Right cardiac atrium (tissue), 5 donors: ENCODE results near the gene RNF223. TPM values are rescaled to one million over a fixed set of nuclear protein-coding genes. Genes with fewer than 3 reads are reported as not detected.

Experiments used
- ATAC-seq, 2 donors: fragments of 200-7000 bp; cut with Tn5 transposase; one replicate each; pipeline versions ENCODE4 v1.8.0 to v1.9.1; 2020; ENCODE audit warnings: moderate library complexity in 2 of 2, mild to moderate bottlenecking in 1 of 2
- DNase-seq, 3 donors: peaks; one replicate each; pipeline ENCODE4 v3.0.0-alpha.2; 2020
- H3K27ac ChIP-seq: one replicate; pipeline ENCODE4 v1.5.1; 2013; ENCODE audit warnings: mild to moderate bottlenecking, low read length, control low read depth, moderate library complexity
- H3K27me3 ChIP-seq: one replicate; pipeline ENCODE4 v1.6.1; 2013; ENCODE audit not compliant: control insufficient read depth, insufficient read depth
- H3K4me1 ChIP-seq: one replicate; pipeline ENCODE4 v1.6.1; 2013; ENCODE audit warnings: low read length; ENCODE audit not compliant: control insufficient read depth, insufficient read depth
- H3K4me3 ChIP-seq: one replicate; pipeline ENCODE4 v1.5.1; 2013; ENCODE audit warnings: low read length, control low read depth
- H3K9me3 ChIP-seq: one replicate; pipeline ENCODE4 v1.6.1; 2013; ENCODE audit warnings: low read length; ENCODE audit not compliant: control insufficient read depth
- WGBS: extraction: QIAGEN DNeasy Blood & Tissue Kit; methylation state at CpG from one replicate; pipeline ENCODE4 v1.1.7; 2013; 5-methylcytosine and 5-hydroxymethylcytosine counted together
- intact Hi-C, 4 donors: fragments of 100-400 bp; cut with DNase I; formaldehyde crosslinking; loops; one replicate each; pipeline versions ENCODE4 v1.11.0 to v1.14.0; 2022 to 2023
- polyA plus RNA-seq: library from polyadenylated mRNA; stranded (reverse); fragments of 200-250 nt; gene quantifications from one replicate; pipeline ENCODE4 v1.2.3, GENCODE V29; 2013
- total RNA-seq, 4 donors: library from RNA; stranded (reverse); fragmentation: NEBNext Ultra II Directional; extraction: Animal tissue kit (Norgen Biotek cat#: 25700); gene quantifications; one replicate each; pipeline ENCODE4 v1.2.1, GENCODE V29; 2021
- donor health status: healthy with polysubstance abuse.
- donor health status: DM: no; HTN: yes; CAD: no.
- donor health status: DM: no; HTN: no; CAD: no.
- donor health status: DM: no; HTN: yes; CAD: no; lungs with severe emphysema.
- donor health status: DM: yes; HTN: yes; CAD: no.

Gene RNF223
- total and polyA plus RNA-seq, 5 donors = not detected

DNA sequence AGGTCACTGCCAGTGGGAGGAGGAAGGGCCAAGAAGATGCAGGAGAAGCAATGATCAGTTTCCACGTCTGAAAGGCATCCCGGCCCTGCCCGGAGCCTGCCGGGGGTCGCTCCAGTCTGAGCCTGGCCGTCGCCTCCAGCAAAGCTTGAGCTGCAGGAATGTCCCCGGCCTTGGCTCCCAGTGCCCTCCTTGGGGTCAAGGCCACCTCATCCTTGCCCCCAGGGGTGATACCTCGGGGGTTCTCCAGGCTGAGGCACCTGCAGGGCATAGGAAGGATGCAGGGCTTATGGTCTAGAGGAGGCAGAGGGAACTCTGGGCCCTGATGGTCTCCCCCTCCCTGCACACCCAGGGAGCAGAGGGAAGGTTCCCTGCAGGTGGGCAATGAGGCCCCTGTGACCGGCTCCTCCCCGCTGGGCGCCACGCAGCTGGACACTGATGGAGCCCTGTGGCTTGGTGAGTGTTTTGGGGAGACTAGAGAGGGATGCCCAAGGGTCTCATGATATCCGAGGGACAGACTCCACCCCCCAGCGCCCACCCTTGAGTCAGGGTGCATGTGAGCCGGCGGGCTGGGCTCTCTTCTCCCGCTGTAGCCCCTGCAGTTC is 19.9 kb downstream of the RNF223 start:
- ATAC-seq (no peak), DNase-seq (peak in 1 of 3 donors; percentile 9)
- 93% methylated on average over 18 of the region's 18 CpGs for WGBS
- H3K4me1 ChIP-seq = no peaks in the 10 kb centered on the region
- intact Hi-C loops = no loop called here
- no peak overlapping the region for H3K27ac ChIP-seq
- no peaks in the 10 kb centered on the region for H3K27me3 ChIP-seq
- no peaks in the 10 kb centered on the region for H3K9me3 ChIP-seq
- H3K4me3 ChIP-seq = no peak overlapping the region

DNA sequence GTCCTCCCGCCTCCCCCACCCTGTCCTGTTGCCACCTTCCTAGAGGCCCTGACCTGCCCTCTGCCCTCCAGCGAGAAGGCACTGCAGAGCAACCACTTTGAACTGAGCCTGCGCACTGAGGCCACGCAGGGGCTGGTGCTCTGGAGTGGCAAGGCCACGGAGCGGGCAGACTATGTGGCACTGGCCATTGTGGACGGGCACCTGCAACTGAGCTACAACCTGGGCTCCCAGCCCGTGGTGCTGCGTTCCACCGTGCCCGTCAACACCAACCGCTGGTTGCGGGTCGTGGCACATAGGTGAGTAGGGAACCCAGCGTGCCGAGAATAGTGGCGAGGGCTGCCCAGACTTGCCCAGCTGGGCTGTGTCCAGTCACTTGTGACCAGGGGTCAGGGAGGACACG is 20.4 kb downstream of the RNF223 start:
- Histone ChIP-seq H3K4me3 (no peak overlapping the region), H3K9me3 (no peaks in the 10 kb centered on the region), H3K27ac (no peak overlapping the region), H3K27me3 (no peaks in the 10 kb centered on the region), H3K4me1 (no peaks in the 10 kb centered on the region)
- intact Hi-C loops = no loop called here
- WGBS = 96% methylated on average over 18 of the region's 18 CpGs
- peak in 1 of 3 donors; percentile 39 for DNase-seq
- ATAC-seq = no peak

- H3K4me3 ChIP-seq = no peak overlapping the region
- no peaks in the 10 kb centered on the region for H3K27me3 ChIP-seq
- no peaks in the 10 kb centered on the region for H3K9me3 ChIP-seq
- peak in 1 of 3 donors; percentile 16 for DNase-seq
- WGBS = 92% methylated on average over 15 of the region's 15 CpGs
- H3K4me1 ChIP-seq = no peaks in the 10 kb centered on the region
- intact Hi-C loops = no loop called here
- ATAC-seq = no peak
- H3K27ac ChIP-seq = no peak overlapping the region
These were observed 21.1 kb downstream of the RNF223 start for GRCh38 chr1:1053022-1053421.

- intact Hi-C loops = no loop called here
- DNase-seq (no peak), ATAC-seq (no peak)
- Histone ChIP-seq H3K4me1 (no peaks in the 10 kb centered on the region), H3K4me3 (no peak overlapping the region), H3K27ac (no peak overlapping the region), H3K9me3 (no peaks in the 10 kb centered on the region), H3K27me3 (no peaks in the 10 kb centered on the region)
- 94% methylated on average over 29 of the region's 29 CpGs for WGBS
These were observed 21.9 kb downstream of the RNF223 start for GRCh38 chr1:1052003-1052840.

DNA sequence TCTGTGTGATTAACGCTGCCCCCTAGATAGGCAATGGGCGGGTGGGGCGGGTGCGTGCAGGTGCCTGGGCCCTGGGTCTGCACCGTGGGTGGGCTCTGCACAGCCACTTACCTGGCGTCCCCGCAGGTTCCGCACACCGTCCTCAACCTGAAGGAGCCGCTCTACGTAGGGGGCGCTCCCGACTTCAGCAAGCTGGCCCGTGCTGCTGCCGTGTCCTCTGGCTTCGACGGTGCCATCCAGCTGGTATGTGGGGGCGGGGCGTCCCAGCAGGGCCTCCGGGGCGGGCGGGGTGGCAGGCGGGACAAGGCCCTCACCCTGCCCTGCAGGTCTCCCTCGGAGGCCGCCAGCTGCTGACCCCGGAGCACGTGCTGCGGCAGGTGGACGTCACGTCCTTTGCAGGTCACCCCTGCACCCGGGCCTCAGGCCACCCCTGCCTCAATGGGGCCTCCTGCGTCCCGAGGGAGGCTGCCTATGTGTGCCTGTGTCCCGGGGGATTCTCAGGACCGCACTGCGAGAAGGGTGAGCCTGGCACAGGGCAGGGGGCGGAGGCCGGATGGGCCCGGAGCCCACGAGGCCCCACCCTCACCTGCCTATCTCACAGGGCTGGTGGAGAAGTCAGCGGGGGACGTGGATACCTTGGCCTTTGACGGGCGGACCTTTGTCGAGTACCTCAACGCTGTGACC is 22.8 kb downstream of the RNF223 start:
- no peak for DNase-seq
- H3K27me3 ChIP-seq = no peaks in the 10 kb centered on the region
- intact Hi-C loops = no loop called here
- H3K4me3 ChIP-seq = no peak overlapping the region
- no peak overlapping the region for H3K27ac ChIP-seq
- no peaks in the 10 kb centered on the region for H3K4me1 ChIP-seq
- H3K9me3 ChIP-seq = no peaks in the 10 kb centered on the region
- WGBS = 90% methylated on average over 46 of the region's 46 CpGs
- no peak for ATAC-seq

- 65% methylated on average over 32 of the region's 32 CpGs for WGBS
- peak in 2 of 3 donors; percentile 56 to 81 for DNase-seq
- Histone ChIP-seq H3K27me3 (no peaks in the 10 kb centered on the region), H3K4me1 (no peaks in the 10 kb centered on the region), H3K4me3 (no peak overlapping the region), H3K27ac (no peak overlapping the region), H3K9me3 (no peaks in the 10 kb centered on the region)
- peak; percentile 10 to 12 for ATAC-seq
- intact Hi-C loops = no loop called here
These were observed 23.5 kb downstream of the RNF223 start for GRCh38 chr1:1050577-1051052.

DNA sequence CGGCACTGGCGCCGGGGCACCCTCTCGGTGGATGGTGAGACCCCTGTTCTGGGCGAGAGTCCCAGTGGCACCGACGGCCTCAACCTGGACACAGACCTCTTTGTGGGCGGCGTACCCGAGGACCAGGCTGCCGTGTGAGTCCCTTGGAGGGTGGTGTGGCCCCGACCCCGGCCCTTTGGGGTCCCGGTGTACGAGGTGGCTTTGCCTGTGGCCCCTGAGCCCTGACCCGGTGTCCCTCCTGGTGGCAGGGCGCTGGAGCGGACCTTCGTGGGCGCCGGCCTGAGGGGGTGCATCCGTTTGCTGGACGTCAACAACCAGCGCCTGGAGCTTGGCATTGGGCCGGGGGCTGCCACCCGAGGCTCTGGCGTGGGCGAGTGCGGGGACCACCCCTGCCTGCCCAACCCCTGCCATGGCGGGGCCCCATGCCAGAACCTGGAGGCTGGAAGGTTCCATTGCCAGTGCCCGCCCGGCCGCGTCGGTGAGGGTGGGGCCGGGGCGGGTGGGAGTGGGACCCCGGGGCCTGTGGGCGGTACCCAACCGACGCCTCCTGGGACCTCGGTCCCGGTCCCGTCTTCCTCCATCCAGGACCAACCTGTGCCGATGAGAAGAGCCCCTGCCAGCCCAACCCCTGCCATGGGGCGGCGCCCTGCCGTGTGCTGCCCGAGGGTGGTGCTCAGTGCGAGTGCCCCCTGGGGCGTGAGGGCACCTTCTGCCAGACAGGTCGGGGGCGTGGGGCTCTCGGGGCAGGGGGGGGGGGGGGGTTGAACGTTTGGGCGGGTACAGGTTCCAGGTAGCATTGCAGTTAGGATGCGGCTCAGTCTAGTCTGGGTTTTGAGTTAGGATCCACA is 24.6 kb downstream of the RNF223 start:
- ATAC-seq (no peak), DNase-seq (no peak)
- Histone ChIP-seq H3K27me3 (no peaks in the 10 kb centered on the region), H3K4me1 (no peaks in the 10 kb centered on the region), H3K4me3 (no peak overlapping the region), H3K27ac (no peak overlapping the region), H3K9me3 (no peaks in the 10 kb centered on the region)
- intact Hi-C loops = no loop called here
- 94% methylated on average over 57 of the region's 57 CpGs for whole genome bisulfite sequencing

DNA sequence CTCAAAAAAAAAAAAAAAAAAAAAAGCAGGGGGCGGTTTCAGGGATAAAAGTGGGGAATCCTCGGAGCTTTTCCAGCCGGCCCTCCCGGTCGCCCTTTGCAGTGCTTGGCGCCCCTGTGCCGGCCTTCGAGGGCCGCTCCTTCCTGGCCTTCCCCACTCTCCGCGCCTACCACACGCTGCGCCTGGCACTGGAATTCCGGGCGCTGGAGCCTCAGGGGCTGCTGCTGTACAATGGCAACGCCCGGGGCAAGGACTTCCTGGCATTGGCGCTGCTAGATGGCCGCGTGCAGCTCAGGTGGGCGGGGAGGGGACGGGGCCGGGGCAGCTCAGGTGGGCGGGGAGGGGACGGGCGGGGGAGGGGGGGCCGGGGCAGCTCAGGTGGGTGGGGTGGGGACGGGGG is 25.3 kb downstream of the RNF223 start:
- ATAC-seq (no peak), DNase-seq (no peak)
- no peak overlapping the region for H3K27ac ChIP-seq
- no peaks in the 10 kb centered on the region for H3K4me1 ChIP-seq
- no peak overlapping the region for H3K4me3 ChIP-seq
- no peaks in the 10 kb centered on the region for H3K9me3 ChIP-seq
- H3K27me3 ChIP-seq = no peaks in the 10 kb centered on the region
- intact Hi-C loops = no loop called here
- 90% methylated on average over 27 of the region's 28 CpGs for WGBS

DNA sequence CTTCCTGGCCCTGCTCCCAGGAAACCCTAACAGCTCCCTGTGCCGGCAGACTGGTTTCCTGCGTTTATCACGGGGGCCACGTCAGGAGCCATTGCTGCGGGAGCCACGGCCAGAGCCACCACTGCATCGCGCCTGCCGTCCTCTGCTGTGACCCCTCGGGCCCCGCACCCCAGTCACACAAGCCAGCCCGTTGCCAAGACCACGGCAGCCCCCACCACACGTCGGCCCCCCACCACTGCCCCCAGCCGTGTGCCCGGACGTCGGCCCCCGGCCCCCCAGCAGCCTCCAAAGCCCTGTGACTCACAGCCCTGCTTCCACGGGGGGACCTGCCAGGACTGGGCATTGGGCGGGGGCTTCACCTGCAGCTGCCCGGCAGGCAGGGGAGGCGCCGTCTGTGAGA is 26.1 kb downstream of the RNF223 start:
- WGBS = 91% methylated on average over 25 of the region's 25 CpGs
- H3K4me1 ChIP-seq = no peaks in the 10 kb centered on the region

DNA sequence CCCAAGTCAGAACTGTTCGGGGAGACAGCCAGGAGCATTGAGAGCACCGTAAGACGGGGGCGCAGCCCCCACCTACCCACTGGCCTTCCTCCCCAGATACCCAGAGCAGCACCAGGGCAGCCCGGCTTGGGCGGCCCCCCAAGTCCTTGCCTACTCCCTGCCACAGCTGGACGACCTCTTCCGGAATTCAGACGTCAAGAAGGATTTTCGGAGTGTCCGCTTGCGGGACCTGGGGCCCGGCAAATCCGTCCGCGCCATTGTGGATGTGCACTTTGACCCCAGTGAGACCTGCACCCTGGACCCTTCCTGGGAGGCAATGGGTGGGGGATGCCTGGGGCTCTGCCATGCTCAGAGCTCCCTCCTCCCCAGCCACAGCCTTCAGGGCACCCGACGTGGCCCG is 26.7 kb downstream of the RNF223 start:
- Histone ChIP-seq H3K27me3 (no peaks in the 10 kb centered on the region), H3K27ac (no peak overlapping the region), H3K9me3 (no peaks in the 10 kb centered on the region), H3K4me3 (no peak overlapping the region), H3K4me1 (no peaks in the 10 kb centered on the region)
- intact Hi-C loops = no loop called here
- 96% methylated on average over 19 of the region's 19 CpGs for WGBS
- no peak for DNase-seq
- no peak for ATAC-seq

More for the DNA sequence above, 26.1 kb downstream of the RNF223 start:
- DNase-seq = no peak
- ATAC-seq = no peak
- H3K27me3 ChIP-seq = no peaks in the 10 kb centered on the region
- H3K27ac ChIP-seq = no peak overlapping the region
- H3K9me3 ChIP-seq = no peaks in the 10 kb centered on the region
- H3K4me3 ChIP-seq = no peak overlapping the region
- intact Hi-C loops = no loop called here
